Stimulated activated CD8-positive, alpha-beta memory T cell treated with anti-CD3 and anti-CD28 coated beads, Interleukin-12 subunit alpha, Interleukin-12 subunit beta, amount 100 ng/mL, for 24 hours (primary cell): ENCODE data around the gene ADD1.

Experiments used
- DNase-seq: peaks from one replicate; pipeline ENCODE4 v3.0.0-alpha.2; 2020; ENCODE audit errors: extremely low read depth

Gene ADD1

DNA sequence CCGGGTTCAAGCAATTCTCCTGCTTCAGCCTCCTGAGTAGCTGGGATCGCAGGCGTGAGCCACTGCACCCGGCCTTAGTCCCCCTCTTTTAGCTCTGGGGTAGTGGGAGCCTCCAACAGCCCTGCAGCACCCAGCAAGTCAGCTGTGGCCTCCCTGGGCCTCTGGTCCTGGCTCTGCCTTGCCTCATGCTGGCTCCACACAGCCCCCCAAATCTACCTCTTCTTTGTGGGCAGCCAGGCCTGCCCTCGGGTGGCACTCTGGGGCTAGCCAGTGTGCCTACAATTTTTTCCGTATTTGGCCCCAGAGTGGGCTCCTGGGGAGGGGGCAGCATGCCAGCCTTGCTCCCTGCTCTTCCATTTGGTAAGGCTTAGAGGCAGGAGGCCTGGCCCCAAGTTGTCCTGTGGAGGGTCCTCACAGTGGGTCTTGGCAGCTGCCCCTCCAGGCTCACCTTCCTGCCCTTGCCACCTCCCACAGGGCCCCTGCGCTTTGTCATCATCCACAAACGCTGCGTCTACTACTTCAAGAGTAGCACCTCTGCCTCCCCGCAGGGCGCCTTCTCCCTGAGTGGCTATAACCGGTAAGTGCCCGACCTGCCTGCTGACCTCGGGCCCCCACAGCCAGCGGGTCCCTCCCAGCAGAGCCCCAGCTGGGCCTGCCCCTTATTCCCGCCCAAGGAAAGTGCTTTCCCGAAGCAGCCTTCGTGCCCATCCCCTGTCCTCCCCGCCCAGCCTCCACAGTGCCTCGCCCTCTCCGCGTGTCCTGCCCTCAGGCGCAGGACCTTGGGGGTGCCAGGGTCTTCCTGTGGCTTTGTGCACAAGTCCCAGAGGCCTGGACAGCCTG, 21.0 kb upstream of the ADD1 start:
- no peak for DNase-seq

DNA sequence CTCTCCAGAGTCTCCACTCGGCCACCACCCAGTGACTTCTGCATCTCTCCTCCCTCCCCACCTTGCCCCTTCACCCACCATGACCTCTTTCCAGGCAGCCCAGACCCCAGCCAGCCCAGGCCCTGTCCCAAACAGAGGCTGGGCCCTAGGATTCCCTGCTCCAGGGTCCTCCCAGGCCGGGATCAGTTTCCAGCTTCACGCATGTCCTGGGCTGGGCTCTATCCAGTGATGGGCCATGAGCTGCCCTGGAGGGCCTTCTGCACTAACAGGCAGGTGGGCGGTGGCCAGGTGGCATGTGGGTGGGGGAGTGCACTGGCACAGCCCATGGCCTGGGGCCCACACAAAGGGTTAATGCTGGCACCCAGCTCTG, 20.4 kb upstream of the ADD1 start:
- no peak for DNase-seq

DNA sequence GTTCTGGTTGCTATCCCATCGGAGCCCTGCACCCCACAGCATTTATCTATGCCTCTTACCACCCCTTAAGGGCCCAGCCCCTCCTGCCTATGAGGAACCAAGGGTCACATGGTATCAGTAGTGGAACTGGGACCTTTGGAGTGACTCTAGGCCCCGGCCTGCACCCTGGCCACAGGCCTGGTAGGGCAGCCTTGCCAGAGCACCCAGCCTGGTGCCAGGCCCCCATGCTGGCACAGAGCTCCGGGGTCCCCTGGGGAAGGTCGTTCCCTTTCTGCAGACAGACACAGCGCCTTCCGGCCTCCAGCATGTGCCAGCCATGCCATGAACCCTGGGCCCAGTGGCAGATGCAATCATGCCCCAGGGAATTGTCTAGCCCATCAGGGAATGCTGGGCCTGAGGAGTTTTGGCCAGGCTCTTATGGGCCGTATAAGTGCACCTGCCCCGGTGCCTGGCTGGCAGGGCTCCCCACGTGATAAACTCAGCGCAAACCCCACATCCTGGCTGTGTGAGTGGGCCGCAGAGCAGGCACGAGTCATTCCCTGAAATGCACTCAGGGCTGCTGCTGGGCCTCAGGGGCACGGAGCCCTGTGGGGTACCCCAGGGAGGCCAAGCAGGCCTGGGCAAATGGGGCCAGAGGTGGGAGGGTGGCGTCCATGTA, 19.8 kb upstream of the ADD1 start:
- no peak for DNase-seq

DNA sequence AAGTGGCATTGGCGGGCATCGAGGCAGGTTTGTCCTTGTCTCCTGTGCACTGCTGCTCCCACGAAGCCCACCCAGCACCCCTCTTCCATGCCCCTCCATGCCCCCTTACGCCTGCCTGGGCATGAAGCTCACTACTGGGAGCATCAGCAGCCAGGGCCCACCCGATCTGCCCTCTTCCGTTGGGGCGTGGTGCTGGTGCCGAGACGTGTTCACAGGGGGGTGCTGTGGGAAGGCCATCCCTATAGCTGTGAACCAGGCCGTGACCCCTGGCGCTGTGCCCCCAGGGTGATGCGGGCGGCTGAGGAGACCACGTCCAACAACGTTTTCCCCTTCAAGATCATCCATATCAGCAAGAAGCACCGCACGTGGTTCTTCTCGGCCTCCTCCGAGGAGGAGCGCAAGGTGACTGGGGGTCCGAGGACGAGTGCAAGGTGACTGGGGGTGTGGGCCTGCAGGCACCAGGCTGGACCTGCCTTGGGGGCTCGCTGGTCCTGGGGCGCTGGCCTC, 19.3 kb upstream of the ADD1 start:
- DNase-seq = no peak

DNA sequence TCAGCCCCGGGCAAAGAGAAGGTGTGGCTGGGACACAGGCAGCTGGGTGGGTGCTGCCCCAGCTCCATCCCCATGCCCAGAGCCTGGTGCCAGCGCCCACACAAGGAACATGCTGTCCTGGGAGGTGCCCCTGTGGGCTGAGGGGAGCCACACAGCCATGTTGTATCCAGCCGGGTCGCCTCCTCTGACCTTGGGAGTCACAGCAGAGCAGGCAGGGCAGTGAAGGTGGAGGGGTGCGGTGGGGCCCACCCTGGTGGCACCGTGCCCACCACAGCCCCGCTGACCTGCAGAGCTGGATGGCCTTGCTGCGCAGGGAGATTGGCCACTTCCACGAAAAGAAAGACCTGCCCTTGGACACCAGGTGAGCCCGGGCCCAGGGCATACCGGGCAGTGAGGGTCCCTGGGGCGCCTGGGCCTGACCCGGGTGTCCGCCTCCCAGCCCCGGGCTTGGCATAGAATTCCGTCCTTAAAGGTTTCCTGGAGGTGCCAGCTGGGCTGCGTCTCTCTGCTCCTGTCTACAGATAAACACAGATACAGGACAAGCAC, 18.7 kb upstream of the ADD1 start:
- DNase-seq = no peak

DNA sequence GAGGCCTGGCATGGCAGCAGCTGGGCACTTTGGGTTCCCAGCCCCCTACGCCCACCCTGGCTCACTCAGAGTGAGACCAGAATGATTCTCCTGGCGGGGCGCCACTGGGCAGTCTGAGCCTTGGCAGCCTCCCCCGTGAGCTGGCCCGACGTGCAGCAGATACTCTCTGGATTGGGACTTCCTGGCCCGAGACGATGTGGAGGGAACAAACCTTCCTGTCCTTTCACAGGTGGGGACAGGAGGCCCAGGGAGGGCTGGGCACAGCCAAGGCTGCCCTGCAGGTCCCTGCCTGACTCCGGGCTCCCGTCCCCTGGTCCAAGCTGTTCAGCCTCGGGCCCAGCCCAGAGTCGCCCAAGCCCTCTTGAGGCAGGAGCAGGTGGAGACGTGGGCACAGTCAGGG, 17.9 kb upstream of the ADD1 start:
- no peak for DNase-seq

DNA sequence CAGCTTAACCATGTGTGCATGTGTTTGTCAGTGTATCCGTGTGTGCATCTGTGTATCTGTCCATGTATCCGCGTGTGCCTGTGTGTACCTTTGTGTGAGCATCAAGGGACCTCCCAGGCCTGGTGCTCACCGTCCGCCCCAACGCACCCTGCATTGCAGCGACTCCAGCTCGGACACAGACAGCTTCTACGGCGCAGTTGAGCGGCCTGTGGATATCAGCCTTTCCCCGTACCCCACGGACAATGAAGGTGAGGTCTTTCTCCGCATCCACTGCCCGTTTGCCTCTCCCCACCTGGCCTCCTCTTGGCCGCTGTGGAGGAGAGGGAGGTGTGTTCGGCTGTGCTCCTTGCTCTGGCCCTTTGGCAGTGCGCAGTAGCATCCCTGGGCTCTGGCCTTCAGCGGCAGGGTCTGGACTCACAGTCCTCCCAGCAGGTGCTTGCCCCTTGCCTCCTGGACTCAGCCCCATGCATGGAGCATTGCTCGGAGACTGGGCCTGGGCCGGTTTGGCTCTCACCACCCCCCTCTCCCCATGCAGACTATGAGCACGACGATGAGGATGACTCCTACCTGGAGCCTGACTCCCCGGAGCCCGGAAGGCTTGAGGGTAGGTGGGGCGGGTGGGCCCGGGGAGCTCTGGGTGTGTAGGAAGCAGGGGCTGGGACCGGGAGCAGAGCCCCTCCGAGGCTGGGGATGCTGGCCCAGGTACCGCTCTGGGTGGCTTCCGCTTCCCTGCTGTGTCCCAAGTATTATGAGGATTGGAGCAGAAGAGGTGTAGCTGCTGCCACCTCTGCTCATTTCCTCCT, 16.4 kb upstream of the ADD1 start:
- DNase-seq = no peak

DNA sequence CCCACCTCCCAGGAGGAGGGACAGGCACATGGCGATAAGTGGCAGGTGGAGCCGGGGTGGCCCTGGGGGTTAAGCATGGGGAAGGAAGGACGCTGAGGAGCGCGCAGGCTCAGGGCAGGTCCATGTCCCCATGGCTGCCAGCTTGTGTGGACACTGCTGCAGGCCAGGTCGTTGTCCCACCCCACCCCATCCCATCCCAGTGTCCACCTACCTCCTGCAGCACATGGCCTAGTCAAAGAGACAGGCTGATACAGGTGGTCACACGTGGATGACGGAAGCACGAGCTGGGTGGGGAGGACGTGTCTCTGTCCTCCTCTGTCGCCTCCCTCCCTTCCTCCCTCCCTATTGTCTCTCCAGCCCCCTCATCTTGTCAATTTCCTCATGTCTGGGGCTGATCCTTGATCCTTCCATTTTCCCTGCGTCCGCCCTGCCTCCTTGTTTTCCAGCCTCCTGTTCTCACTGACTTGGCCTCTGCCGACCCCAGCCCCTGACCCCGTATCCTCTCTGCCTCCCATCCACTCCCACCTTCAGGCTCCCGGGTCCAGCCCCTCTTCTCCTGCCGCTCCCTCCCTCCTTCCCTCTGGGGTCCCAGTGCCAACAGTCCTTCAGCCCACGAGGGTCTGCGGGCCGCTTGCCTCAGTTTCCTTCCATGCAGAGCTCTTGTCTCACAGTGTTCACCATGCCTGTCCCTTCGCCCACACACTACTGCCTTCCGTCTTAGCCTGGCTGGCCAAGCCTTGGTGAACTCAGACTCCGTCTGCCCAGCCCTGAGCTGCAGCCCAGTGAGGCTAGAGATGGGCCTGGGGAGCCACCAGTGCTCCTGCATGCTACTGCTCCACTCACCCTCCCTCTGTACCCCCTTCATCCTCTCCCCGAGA, 15.5 kb upstream of the ADD1 start:
- DNase-seq = no peak

DNA sequence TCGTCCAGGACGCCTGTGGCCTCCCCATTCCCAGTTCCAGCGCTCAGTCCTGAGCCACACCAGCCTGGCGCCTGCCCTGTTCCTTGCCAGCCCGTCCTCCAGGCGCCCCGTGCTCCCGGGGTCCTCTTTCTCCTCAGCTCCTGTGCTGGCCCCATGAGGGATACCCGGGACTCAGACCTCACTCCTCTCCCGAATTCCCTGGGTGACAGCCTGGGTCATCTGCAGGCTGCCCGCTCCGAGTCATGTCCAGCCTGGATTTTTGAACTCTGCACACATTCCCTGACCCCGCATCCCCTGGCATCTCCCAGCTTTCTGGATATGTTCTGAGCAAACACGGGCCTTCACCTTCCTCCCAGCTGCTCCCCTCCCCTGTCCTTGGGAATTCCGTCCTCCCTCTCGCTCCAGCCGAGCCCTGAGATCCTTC, 14.9 kb upstream of the ADD1 start:
- no peak for DNase-seq

DNA sequence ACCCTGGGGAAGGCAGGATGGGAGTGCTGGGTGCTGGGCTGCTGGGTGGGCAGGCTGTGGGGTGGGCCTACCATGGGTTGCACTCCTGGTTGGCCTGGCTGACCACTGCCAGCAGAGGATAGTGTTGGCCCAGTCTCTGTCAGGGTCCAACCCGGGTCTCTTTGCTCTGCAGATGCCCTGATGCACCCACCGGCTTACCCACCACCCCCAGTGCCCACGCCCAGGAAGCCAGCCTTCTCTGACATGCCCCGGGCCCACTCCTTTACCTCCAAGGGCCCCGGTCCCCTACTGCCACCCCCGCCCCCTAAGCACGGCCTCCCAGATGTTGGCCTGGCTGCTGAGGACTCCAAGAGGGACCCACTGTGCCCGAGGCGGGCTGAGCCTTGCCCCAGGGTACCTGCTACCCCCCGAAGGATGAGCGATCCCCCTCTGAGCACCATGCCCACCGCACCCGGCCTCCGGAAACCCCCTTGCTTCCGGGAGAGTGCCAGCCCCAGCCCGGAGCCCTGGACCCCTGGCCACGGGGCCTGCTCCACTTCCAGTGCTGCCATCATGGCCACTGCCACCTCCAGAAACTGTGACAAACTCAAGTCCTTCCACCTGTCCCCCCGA, 14.2 kb upstream of the ADD1 start:
- no peak for DNase-seq

DNA sequence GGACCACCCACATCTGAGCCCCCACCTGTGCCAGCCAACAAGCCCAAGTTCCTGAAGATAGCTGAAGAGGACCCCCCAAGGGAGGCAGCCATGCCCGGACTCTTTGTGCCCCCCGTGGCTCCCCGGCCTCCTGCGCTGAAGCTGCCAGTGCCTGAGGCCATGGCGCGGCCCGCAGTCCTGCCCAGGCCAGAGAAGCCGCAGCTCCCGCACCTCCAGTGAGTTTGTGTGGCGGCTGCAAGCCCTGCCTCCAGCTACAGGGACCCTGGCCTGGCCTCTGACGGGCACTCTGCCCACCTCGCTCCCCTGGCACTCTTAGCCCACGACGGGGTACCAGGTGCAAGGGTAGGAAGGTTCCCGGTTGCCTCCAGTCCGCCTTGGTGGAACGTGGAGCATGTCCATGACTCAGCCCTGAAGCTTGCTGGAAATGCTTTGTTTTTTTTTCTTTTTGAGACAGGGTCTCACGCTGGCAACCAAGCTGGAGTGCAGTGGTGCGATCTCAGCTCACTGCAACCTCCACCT, 13.7 kb upstream of the ADD1 start:
- DNase-seq = no peak

DNA sequence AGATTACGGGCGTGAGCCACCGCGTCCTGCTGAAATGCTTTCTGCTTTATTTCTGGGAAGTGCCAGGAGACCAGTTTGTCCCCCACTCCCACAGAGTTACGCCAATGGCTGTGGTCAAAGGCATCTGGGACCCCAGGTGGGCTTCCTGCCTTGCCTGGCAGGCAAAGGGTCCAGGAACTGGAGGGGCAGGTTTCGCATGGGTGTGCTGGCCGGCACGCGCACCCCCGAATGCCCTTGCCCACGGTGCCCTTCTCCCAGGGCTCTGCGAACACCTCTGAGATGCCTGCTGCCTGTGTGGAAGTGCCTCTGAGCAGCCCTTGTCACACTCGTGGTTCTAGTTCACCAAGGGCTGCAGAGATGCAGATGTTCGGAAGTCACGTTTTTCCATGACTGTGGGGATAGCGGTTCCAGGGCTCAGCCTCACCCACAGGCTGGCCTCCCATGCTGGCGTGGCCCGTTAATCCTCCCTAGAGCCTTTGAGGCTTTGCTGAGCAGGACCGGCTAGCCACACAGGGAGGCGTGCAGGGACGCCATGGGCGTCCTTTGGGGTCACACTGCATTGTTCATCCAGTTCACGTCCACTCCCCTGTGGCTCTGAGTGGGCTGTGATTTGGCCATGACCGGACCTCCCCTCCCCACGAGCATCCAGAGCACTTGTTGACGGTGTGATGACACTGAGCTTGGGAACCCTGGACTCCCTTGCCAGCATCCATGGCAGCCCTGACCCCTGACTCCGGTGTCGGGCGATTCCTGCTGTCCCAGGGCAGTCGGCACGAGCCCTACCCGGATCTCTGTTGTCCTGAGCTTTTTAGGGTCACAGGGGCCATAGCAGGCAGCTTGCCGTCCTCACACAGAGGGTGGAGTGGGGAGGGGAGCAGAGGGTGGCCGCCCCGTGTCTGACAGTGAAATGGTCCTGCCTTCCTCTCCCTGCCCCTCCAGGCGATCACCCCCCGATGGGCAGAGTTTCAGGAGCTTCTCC, 12.7 kb upstream of the ADD1 start:
- DNase-seq = no peak

DNA sequence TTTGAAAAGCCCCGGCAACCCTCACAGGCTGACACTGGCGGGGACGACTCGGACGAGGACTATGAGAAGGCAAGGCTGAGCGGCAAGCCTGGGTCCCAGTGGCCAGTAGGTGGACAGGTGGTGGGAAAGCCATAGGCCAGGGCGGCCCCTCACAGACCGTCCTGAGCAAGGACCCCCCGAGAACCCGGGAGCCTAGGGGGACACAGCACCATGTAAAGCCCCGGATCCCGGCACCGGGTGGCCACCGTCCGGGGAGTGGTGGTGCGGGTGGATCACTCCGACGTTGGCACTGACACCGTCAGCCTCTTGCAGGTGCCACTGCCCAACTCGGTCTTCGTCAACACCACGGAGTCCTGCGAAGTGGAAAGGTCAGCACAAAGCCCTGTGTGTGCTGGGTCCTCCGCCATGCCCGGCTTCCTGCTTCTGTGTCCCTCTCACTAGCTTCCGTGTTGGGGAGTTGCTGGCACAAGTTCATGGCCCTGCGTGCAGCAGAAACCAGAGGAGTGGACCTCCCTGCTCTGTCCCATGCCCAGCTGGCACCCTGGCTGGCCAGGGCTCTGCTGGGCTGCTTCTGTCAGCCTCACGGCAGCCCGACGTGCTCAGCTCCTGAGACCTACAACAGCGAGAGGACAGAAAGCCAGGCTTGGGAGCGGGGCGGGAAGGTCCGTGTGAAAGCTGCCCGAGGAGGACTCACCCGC, 11.9 kb upstream of the ADD1 start:
- DNase-seq = no peak

DNA sequence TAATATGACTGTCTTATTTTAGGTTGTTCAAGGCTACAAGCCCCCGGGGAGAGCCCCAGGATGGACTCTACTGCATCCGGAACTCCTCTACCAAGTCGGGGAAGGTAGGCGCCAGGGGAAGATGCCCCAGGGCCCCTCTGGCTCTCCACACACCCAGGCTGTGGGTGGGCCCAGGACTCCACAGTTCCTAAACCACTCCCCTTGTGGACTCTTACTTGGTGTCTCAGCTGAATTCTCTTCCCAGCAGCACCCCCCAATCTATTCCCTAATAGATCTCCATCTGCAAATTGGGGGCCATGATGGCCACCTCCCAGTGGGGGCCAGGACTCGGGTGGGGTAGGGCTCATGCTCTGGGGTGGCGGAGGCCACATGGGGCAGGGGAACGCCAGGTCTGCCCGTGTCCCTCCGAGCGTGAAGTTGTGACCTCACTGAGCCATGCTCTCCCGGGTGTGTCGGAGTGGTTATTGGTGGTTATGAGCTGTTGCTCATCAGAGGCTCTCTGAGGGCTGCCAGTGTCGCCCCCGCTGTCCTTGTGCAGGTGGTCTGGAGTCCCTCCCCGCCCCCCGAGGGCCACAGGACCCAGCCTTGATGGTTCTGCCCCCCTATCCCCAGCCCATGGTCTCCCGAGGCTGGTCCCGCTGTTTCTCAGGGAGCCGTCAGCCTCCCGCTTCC, 11.2 kb upstream of the ADD1 start:
- DNase-seq = no peak

DNA sequence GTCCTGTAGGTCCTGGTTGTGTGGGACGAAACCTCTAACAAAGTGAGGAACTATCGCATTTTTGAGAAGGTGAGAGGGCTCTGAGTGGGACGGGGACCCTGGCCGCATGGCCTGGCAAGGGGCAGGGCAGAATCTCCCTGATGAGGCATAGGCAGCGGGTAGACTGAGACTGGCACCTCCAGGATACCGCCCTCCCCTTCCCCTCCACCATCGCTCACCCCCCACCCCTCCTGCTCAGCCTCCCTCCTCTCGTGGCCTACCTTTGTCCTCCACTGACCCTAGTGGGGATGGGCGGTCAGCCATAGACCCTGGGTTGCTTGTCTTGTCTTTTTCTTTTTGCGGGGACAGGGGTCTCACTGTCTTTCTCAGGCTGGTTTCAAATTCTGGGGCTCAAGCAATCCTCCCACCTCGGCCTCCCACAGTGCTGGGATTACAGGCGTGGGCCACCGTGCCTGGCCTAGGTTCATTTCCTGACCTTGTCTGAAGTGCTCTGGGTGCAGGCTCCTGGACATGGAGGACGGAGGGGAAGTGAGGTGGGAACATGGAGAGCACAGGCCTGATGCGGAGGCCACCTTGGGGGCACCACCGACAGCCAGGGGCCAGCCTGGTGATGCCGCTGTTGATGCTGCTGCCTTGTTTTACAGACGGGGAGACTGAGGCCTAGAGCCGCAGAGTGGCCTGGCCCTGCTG, 10.5 kb upstream of the ADD1 start:
- no peak for DNase-seq

DNA sequence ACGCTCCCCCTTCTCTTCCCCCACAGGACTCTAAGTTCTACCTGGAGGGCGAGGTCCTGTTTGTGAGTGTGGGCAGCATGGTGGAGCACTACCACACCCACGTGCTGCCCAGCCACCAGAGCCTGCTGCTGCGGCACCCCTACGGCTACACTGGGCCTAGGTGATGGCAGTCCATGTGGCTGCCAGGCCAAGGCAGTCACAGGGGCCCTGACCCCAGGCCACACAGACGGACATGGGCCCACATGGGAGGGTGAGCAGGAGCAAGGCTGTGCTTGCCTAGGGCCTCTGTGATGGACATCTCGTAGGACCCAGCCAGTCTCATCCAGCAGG, 10.0 kb upstream of the ADD1 start:
- no peak for DNase-seq

DNA sequence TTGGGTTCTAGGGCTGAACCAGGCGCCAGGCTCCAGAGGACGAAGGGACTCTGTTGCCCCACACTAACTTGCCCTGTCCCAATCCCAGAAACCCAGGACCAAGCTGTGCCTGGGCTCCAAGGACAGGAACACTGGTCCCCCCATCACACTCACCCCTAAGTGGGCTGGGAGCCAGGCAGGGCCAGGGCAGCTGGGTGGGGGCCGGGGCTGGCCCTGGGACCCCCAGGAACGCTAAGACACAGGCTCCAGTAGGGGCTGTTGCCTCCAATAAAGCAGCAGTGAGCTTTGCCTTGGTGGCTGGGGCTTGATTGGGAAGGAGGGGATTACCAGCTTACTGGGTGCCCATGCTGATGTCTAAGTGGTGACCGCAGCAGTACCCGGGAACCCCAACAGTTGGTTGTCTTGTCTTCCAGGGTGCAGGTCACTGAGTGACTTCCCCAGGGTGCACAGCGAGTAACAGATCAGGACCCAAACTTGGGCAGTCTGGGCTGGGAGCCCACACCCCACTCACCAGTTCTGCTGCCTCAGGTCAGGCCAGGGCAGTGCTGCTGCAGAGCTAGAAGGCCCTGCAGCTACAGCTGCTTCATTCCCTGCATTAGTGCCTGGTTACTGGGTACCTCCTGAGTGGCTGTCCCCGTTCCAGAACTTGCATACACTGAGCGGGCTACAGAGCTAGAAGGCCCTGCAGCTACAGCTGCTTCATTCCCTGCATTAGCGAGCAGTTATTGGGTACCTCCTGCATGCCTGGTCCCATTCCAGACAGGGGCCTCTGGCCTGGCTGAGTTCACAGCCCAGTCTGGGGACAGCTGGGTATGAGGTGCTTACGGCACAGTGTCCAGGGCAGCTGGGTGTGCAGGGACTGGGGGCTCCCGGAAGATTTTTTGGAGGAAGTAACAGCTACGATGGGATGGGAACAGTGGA, 9.4 kb upstream of the ADD1 start:
- no peak for DNase-seq
